ENCODE measurements around the gene ACADVL. TPM values are rescaled to one million over a fixed set of nuclear protein-coding genes. Genes with fewer than 3 reads are reported as not detected.

The ACADVL gene
- total and polyA plus RNA-seq, 7 donors, result 211 to 587 (median 353) TPM

- DNase-seq, result peak; percentile 86
- TF ChIP-seq EP300 (IDR thresholded peaks at IDR 0.05) (no peak), CTCF (IDR thresholded peaks at IDR 0.05) (no peak), POLR2A (IDR thresholded peaks at IDR 0.05) (no peak), POLR2AphosphoS5 (IDR thresholded peaks at IDR 0.05) (no peak)
- no peaks in the 10 kb centered on the region for H3K9me3 ChIP-seq
- WGBS, 2 donors, result 6 to 32% methylated on average over 11 of the region's 11 CpGs
- intact Hi-C loops (cut with DNase I), result no loop called here
- peak overlapping the region; percentile 90 to 99 (median 98) for H3K27ac ChIP-seq
- H3K4me3 ChIP-seq, result peak overlapping the region; percentile 73 to 98 (median 90)
- peaks cover 0 to 56% (median 46%) of the 10 kb centered on the region in 4 donors for H3K4me1 ChIP-seq
- no peaks in the 10 kb centered on the region for H3K27me3 ChIP-seq
- H3K36me3 ChIP-seq, result peaks cover 15 to 40% (median 30%) of the 10 kb centered on the region in 4 donors
Measured at GRCh38 chr17:7220593-7221277, 997 bp downstream of the ACADVL start.

GRCh38 chr17:7221278-7222092 lies 1.7 kb downstream of the ACADVL start:
- no peak for TF ChIP-seq POLR2A (IDR thresholded peaks at IDR 0.05)
- TF ChIP-seq EP300 (IDR thresholded peaks at IDR 0.05), result no peak
- no peak for TF ChIP-seq POLR2AphosphoS5 (IDR thresholded peaks at IDR 0.05)
- no peak for TF ChIP-seq CTCF (IDR thresholded peaks at IDR 0.05)
- intact Hi-C loops (cut with DNase I), result no loop called here
- no peaks in the 10 kb centered on the region for H3K27me3 ChIP-seq
- 68 to 77% methylated on average over 10 of the region's 10 CpGs for WGBS, 2 donors
- DNase-seq, result peak; percentile 63
- peaks cover 20 to 48% (median 34%) of the 10 kb centered on the region in 4 donors for H3K36me3 ChIP-seq
- H3K4me3 ChIP-seq, result no peak overlapping the region
- H3K27ac ChIP-seq, result peak overlapping the region; percentile 90 to 99 (median 98)
- no peaks in the 10 kb centered on the region for H3K9me3 ChIP-seq
- peaks cover 0 to 48% (median 39%) of the 10 kb centered on the region in 4 donors for H3K4me1 ChIP-seq

GRCh38 chr17:7222093-7222971 lies 2.6 kb downstream of the ACADVL start:
- Histone ChIP-seq H3K27me3 (no peaks in the 10 kb centered on the region), H3K9me3 (no peaks in the 10 kb centered on the region), H3K4me3 (no peak overlapping the region), H3K4me1 (peaks cover 0 to 41% (median 33%) of the 10 kb centered on the region in 4 donors), H3K36me3 (peaks cover 28 to 56% (median 42%) of the 10 kb centered on the region in 4 donors), H3K27ac (peak overlapping the region in 2 of 4 donors; percentile 35 to 98)
- intact Hi-C loops (cut with DNase I), result no loop called here
- DNase-seq, result no peak
- TF ChIP-seq POLR2A (IDR thresholded peaks at IDR 0.05) (no peak), EP300 (IDR thresholded peaks at IDR 0.05) (no peak), CTCF (IDR thresholded peaks at IDR 0.05) (no peak), POLR2AphosphoS5 (IDR thresholded peaks at IDR 0.05) (no peak)
- WGBS, 2 donors, result 75 to 86% methylated on average over 15 of the region's 15 CpGs

GRCh38 chr17:7222972-7223292 lies 3.2 kb downstream of the ACADVL start:
- 73 to 85% methylated on average over 7 of the region's 7 CpGs for WGBS, 2 donors
- Histone ChIP-seq H3K36me3 (peaks cover 28 to 62% (median 46%) of the 10 kb centered on the region in 4 donors), H3K4me3 (no peak overlapping the region), H3K27ac (peak overlapping the region in 1 of 4 donors; percentile 23), H3K27me3 (no peaks in the 10 kb centered on the region), H3K4me1 (peaks cover 0 to 36% (median 29%) of the 10 kb centered on the region in 4 donors), H3K9me3 (no peaks in the 10 kb centered on the region)
- TF ChIP-seq POLR2AphosphoS5 (IDR thresholded peaks at IDR 0.05), result no peak
- TF ChIP-seq EP300 (IDR thresholded peaks at IDR 0.05), result no peak
- no peak for TF ChIP-seq POLR2A (IDR thresholded peaks at IDR 0.05)
- TF ChIP-seq CTCF (IDR thresholded peaks at IDR 0.05), result no peak
- peak; percentile 66 for DNase-seq
- intact Hi-C loops (cut with DNase I), result no loop called here

Measured in sigmoid colon (tissue), 7 donors.